SK-N-SH (cell line): ENCODE results near the gene PTPRK. TPM values are rescaled to one million over a fixed set of nuclear protein-coding genes. Genes with fewer than 3 reads are reported as not detected.

ENCODE experiments used
- CTCF ChIA-PET: fragments of 300-600, 350-600 bp; formaldehyde crosslinking; extraction: SDS; loops from one replicate; lab custom pipeline; 2021; lab: Yijun Ruan, JAX
- POLR2A ChIA-PET: fragments of 350-600 bp; sonication (Branson Sonifier 250); formaldehyde crosslinking; extraction: SDS; loops from one replicate; lab custom pipeline; 2020; ENCODE audit warnings: antibody characterized with exemption, inconsistent platforms; lab: Yijun Ruan, JAX
- DNase-seq: peaks from one replicate; pipeline ENCODE4 v3.0.0; 2012
- H2AFZ ChIP-seq: fragments of 200-600 bp; sonication (generic); 2 replicates; pipeline ENCODE4 v1.8.1; 2016; ENCODE audit warnings: antibody characterized with exemption, mild to moderate bottlenecking, low read depth
- H3F3A ChIP-seq: fragments of 200-600 bp; sonication (generic); replicated peaks from 2 replicates; pipeline ENCODE3; 2016; ENCODE audit warnings: antibody characterized with exemption, mild to moderate bottlenecking; ENCODE audit not compliant: insufficient read depth
- H3K27ac ChIP-seq, 2 experiments: fragments of 200-500 bp in 1 of 2; fragments of 200-600 bp in 1 of 2; sonication (Bioruptor generic) in 1 of 2; sonication (generic), shearing (Covaris generic) in 1 of 2; 2 replicates each; pipeline versions ENCODE4 v1.5.1 to v1.6.1; 2014 to 2016; ENCODE audit warnings: low read depth in 2 of 2, inconsistent platforms in 1 of 2, low read length in 1 of 2, mild to moderate bottlenecking in 1 of 2, mixed read lengths in 1 of 2
- H3K27me3 ChIP-seq: fragments of 200-600 bp; sonication (generic), shearing (Covaris generic); 2 replicates; pipeline ENCODE4 v1.6.1; 2016; ENCODE audit warnings: mixed run types; ENCODE audit not compliant: insufficient read depth
- H3K36me3 ChIP-seq, 2 experiments: fragments of 200-500 bp in 1 of 2; fragments of 200-600 bp in 1 of 2; sonication (Bioruptor generic) in 1 of 2; sonication (generic) in 1 of 2; replicated peaks in 1 of 2; 2 replicates each; pipeline versions ENCODE3 to v1.5.1; 2014 to 2016; ENCODE audit warnings: low read length in 1 of 2, mild to moderate bottlenecking in 1 of 2; ENCODE audit not compliant: insufficient read depth in 2 of 2, control insufficient read depth in 1 of 2
- H3K4me1 ChIP-seq, 2 experiments: fragments of 200-500 bp in 1 of 2; fragments of 200-600 bp in 1 of 2; sonication (Bioruptor generic) in 1 of 2; sonication (generic), shearing (Covaris generic) in 1 of 2; 2 replicates each; pipeline versions ENCODE4 v1.5.1 to v1.6.1; 2014 to 2016; ENCODE audit warnings: low read depth in 1 of 2, low read length in 1 of 2, mixed run types in 1 of 2; ENCODE audit not compliant: insufficient read depth in 2 of 2, control insufficient read depth in 1 of 2
- H3K4me2 ChIP-seq: fragments of 200-600 bp; sonication (generic), shearing (Covaris generic); 2 replicates; pipeline ENCODE4 v1.6.1; 2017; ENCODE audit warnings: mixed run types
- H3K4me3 ChIP-seq, 2 experiments: fragments of 200-500 bp in 1 of 2; fragments of 200-600 bp in 1 of 2; sonication (Bioruptor generic) in 1 of 2; sonication (generic), shearing (Covaris generic) in 1 of 2; 2 replicates each; pipeline versions ENCODE4 v1.5.1 to v1.8.1; 2014 to 2016; ENCODE audit warnings: low read depth in 2 of 2, inconsistent platforms in 1 of 2, low read length in 1 of 2, mild to moderate bottlenecking in 1 of 2, mixed read lengths in 1 of 2, moderate library complexity in 1 of 2
- H3K79me2 ChIP-seq: fragments of 200-600 bp; sonication (generic); 2 replicates; pipeline ENCODE4 v1.8.1; 2017; ENCODE audit warnings: mild to moderate bottlenecking; ENCODE audit not compliant: insufficient read depth
- H3K9ac ChIP-seq: fragments of 200-600 bp; sonication (generic); 2 replicates; pipeline ENCODE4 v1.6.1; 2017; ENCODE audit warnings: mixed run types
- H3K9me2 ChIP-seq: fragments of 200-600 bp; sonication (generic); 2 replicates; pipeline ENCODE4 v1.6.1; 2017; ENCODE audit warnings: mixed run types
- H3K9me3 ChIP-seq: fragments of 200-600 bp; sonication (generic); 2 replicates; pipeline ENCODE4 v1.6.1; 2017; ENCODE audit warnings: mixed run types, mild to moderate bottlenecking, moderate library complexity
- H4K20me1 ChIP-seq: fragments of 200-600 bp; sonication (generic); 2 replicates; pipeline ENCODE4 v1.6.1; 2017; ENCODE audit warnings: mild to moderate bottlenecking, mixed run types; ENCODE audit not compliant: insufficient read depth
- CHD2 ChIP-seq: fragments of 150-350 bp; IDR thresholded peaks from 2 replicates; pipeline ENCODE4 v1.6.1; 2018; ENCODE audit warnings: low read length; ENCODE audit not compliant: partially characterized antibody
- CTCF ChIP-seq: fragments of 200-600 bp; sonication (generic); IDR thresholded peaks from 2 replicates; pipeline ENCODE4 v1.6.1; 2017; ENCODE audit warnings: antibody characterized with exemption, mild to moderate bottlenecking, moderate library complexity
- ELF1 ChIP-seq: IDR thresholded peaks from 2 replicates; pipeline ENCODE4 v1.4.0; 2012
- EZH2phosphoT487 ChIP-seq: fragments of 200-600 bp; sonication (generic); IDR thresholded peaks from 2 replicates; pipeline ENCODE4 v1.6.1; 2017; ENCODE audit warnings: low read depth, mixed run types, mild to moderate bottlenecking, antibody characterized with exemption, moderate library complexity, borderline replicate concordance
- FOSL2 ChIP-seq: IDR thresholded peaks from 2 replicates; pipeline ENCODE4 v1.4.0; 2012; ENCODE audit warnings: low read depth, mild to moderate bottlenecking, moderate library complexity, borderline replicate concordance
- FOXJ3 ChIP-seq: sonication (generic); formaldehyde crosslinking; IDR thresholded peaks from 2 replicates; pipeline ENCODE4 v1.5.1; 2020; ENCODE audit warnings: mild to moderate bottlenecking, missing genetic modification reagents
- FOXM1 ChIP-seq: IDR thresholded peaks from 2 replicates; pipeline ENCODE4 v1.4.0; 2012; ENCODE audit warnings: low read depth, mild to moderate bottlenecking
- GATA2 ChIP-seq: sonication (generic); formaldehyde crosslinking; IDR thresholded peaks from 2 replicates; pipeline ENCODE4 v1.5.0; 2020; ENCODE audit warnings: mild to moderate bottlenecking, missing genetic modification reagents
- JUND ChIP-seq: IDR thresholded peaks from 2 replicates; pipeline ENCODE4 v1.4.0; 2012
- MAX ChIP-seq: IDR thresholded peaks from 2 replicates; pipeline ENCODE4 v1.4.0; 2012; ENCODE audit warnings: low read depth
- PBX3 ChIP-seq: IDR thresholded peaks from 2 replicates; pipeline ENCODE4; 2012
- POLR2AphosphoS5 ChIP-seq: IDR thresholded peaks from 2 replicates; pipeline ENCODE4 v1.6.1; 2012; ENCODE audit warnings: low read depth, low read length
- RAD21 ChIP-seq: IDR thresholded peaks from 2 replicates; pipeline ENCODE4 v1.6.1; 2012; ENCODE audit warnings: mild to moderate bottlenecking, low read length
- REST ChIP-seq: IDR thresholded peaks from 2 replicates; pipeline ENCODE4 v1.6.1; 2012; ENCODE audit warnings: mild to moderate bottlenecking, low read depth, low read length, moderate library complexity
- RFX5 ChIP-seq: IDR thresholded peaks from 2 replicates; pipeline ENCODE4 v1.6.1; 2012; ENCODE audit warnings: mild to moderate bottlenecking, improper control_type of control experiment, low read length
- RXRA ChIP-seq: IDR thresholded peaks from 2 replicates; pipeline ENCODE4 v1.4.0; 2012; ENCODE audit warnings: low read depth, mild to moderate bottlenecking, borderline replicate concordance
- SIN3A ChIP-seq: IDR thresholded peaks from 2 replicates; pipeline ENCODE4 v1.6.1; 2012; ENCODE audit warnings: low read depth, mild to moderate bottlenecking, low read length, moderate library complexity, borderline replicate concordance
- TAF1 ChIP-seq: IDR thresholded peaks from 2 replicates; pipeline ENCODE4 v1.6.1; 2012; ENCODE audit warnings: low read depth, mild to moderate bottlenecking, low read length, moderate library complexity, borderline replicate concordance
- ZBTB33 ChIP-seq: IDR thresholded peaks from 2 replicates; pipeline ENCODE4 v1.4.0; 2012; ENCODE audit warnings: low read depth, borderline replicate concordance
- WGBS: methylation state at CpG from one replicate; pipeline ENCODE4 v1.1.6; 2017; ENCODE audit warnings: low lambda C conversion rate; 5-methylcytosine and 5-hydroxymethylcytosine counted together
- polyA plus RNA-seq, 3 experiments: library from polyadenylated mRNA; depleted of rRNA; stranded (reverse); fragments of >200 nt; gene quantifications; 2 replicates each; pipeline ENCODE4 v1.2.3, GENCODE V29; 2012

PTPRK gene
- polyA plus RNA-seq, 1 of the 3 experiments (the other 2 are of a cell fraction): 9.5 TPM

GRCh38 chr6:128216917-128217316, 303.5 kb downstream of the PTPRK start:
- TF ChIP-seq RAD21 (no peak), FOXJ3 (CRISPR knock-in tag) (no peak), CHD2 (no peak), FOXM1 (no peak), REST (no peak), TAF1 (no peak), MAX (no peak), GATA2 (no peak), SIN3A (no peak), POLR2AphosphoS5 (no peak), JUND (no peak), EZH2phosphoT487 (no peak), RFX5 (no peak), ELF1 (no peak), FOSL2 (no peak), PBX3 (no peak), CTCF (no peak), ZBTB33 (no peak), RXRA (no peak)
- TF ChIP-seq, all 33 proteins: peak for 0
- Histone ChIP-seq H3K27ac (no peak overlapping the region), H3K4me1 (no peaks in the 10 kb centered on the region), H3K9ac (no peak overlapping the region), H4K20me1 (no peaks in the 10 kb centered on the region), H3K9me3 (no peaks in the 10 kb centered on the region), H3K36me3 (peaks cover 3 to 26% of the 10 kb centered on the region in 2 experiments), H3K79me2 (no peaks in the 10 kb centered on the region), H3K4me2 (no peak overlapping the region), H2AFZ (no peak overlapping the region), H3K9me2 (no peaks in the 10 kb centered on the region), H3K4me3 (no peak overlapping the region), H3F3A (peaks cover 1% of the 10 kb centered on the region), H3K27me3 (no peaks in the 10 kb centered on the region)
- ChIA-PET POLR2A (no interaction called here), CTCF (no interaction called here)
- DNase-seq: no peak
- 91% methylated on average over 5 of the region's 5 CpGs for WGBS
